Activated B cell treated with CpG ODN at 0.5 μM for 24 hours (primary cell): ENCODE results near the gene CIAO1. TPM values are rescaled to one million over a fixed set of nuclear protein-coding genes. Genes with fewer than 3 reads are reported as not detected.

ENCODE experiments used
- ATAC-seq: fragments of 200-7000 bp; cut with Tn5 transposase; one replicate; pipeline ENCODE4 v1.10.0; 2021; ENCODE audit warnings: low read depth, mild to moderate bottlenecking, moderate library complexity
- CTCF ChIA-PET: fragments of 350-600 bp; sonication (Branson Sonifier 250); formaldehyde crosslinking; loops from one replicate; lab custom pipeline; 2021; ENCODE audit warnings: antibody characterized with exemption; lab: Charles Lee
- POLR2A ChIA-PET: fragments of 350-600 bp; sonication (Branson Sonifier 250); formaldehyde crosslinking; loops from one replicate; lab custom pipeline; 2021; ENCODE audit warnings: antibody characterized with exemption; lab: Charles Lee
- DNase-seq: peaks from one replicate; pipeline ENCODE4 v3.0.0; 2022
- H3K27ac Mint-ChIP-seq: one replicate; pipeline ENCODE4 v1.8.0; 2020; ENCODE audit warnings: mixed read lengths
- H3K27me3 Mint-ChIP-seq: one replicate; pipeline ENCODE4 v1.8.0; 2021; ENCODE audit warnings: mixed read lengths
- H3K36me3 Mint-ChIP-seq: one replicate; pipeline ENCODE4 v1.8.0; 2021; ENCODE audit warnings: low read depth, mixed read lengths
- H3K4me1 Mint-ChIP-seq: one replicate; pipeline ENCODE4 v1.8.0; 2021; ENCODE audit warnings: mixed read lengths
- H3K4me3 Mint-ChIP-seq: one replicate; pipeline ENCODE4 v1.8.0; 2020; ENCODE audit warnings: mild to moderate bottlenecking, mixed read lengths
- H3K9me3 Mint-ChIP-seq: one replicate; pipeline ENCODE4 v1.8.0; 2020; ENCODE audit warnings: mixed read lengths
- intact Hi-C: fragments of 100-400 bp; cut with micrococcal nuclease; formaldehyde crosslinking; loops from one replicate; pipeline ENCODE4 v1.15.1; 2024
- total RNA-seq: library from RNA; stranded (reverse); gene quantifications from 2 replicates; pipeline ENCODE4 v1.2.3, GENCODE V29; 2022
- TF ChIP-seq, protein P1 (sequence below): fragments of 200-600 bp; IDR thresholded peaks from one replicate; pipeline ENCODE4 v1.8.0; 2022; ENCODE audit warnings: antibody characterized with exemption, mild to moderate bottlenecking

Gene CIAO1
- total RNA-seq, 1 donor from 2014 or later, result 71.6 TPM

DNA sequence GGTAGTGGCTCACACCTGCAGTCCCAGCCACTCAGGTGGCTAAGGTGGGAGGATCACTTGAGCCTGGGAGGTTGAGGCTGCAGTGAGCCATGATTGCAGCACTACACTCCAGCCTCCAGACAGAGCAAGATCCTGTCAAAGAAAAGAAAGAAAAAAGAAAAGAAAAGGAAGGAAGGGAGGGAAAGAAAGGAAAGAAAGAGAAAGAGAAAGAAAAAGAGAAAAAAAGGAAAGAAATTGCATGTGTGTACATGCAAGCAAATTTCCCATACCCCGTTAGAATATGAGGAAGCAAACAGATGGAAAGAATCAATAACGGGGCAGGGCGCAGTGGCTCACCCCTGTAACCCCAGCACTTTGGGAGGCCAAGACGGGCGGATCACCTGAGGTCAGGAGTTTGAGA is 18.1 kb upstream of the CIAO1 start:
- POLR2A ChIA-PET, result interaction anchor here (0.9 to 1.3 kb wide), 2 partner anchors 11 to 46 kb away, joined by 3 to 4 read pairs; no protein-coding TSS in a partner anchor

DNA sequence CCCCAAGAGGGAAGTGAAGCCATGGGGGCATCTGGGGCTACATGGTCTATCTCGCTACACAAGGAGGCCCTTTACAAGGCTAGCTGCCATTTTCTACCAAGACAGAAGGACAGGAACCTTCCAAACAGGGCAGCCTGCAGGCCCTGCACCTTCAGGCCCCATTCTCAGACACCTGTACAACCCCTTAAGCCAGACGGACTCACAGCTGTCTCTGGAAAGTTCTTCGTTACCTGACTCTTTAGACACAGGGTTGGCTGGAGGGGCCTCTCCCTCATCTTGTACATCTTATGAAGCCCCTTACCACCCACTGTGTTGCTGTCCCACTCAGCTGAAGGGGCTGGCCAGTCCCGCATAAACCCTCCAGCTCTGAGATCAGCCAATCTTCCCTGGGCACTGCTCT is 17.4 kb upstream of the CIAO1 start:
- no peak for DNase-seq
- H3K27me3 Mint-ChIP-seq, result no peaks in the 10 kb centered on the region
- H3K27ac Mint-ChIP-seq, result peak overlapping the region; percentile 30
- ChIA-PET POLR2A (interaction anchor here (0.9 to 1.3 kb wide), 2 partner anchors 10 to 47 kb away, joined by 3 to 4 read pairs; no protein-coding TSS in a partner anchor), CTCF (no interaction called here)
- peaks cover 39% of the 10 kb centered on the region for H3K36me3 Mint-ChIP-seq
- peaks cover 28% of the 10 kb centered on the region for H3K4me1 Mint-ChIP-seq
- ATAC-seq, result no peak
- H3K9me3 Mint-ChIP-seq, result no peaks in the 10 kb centered on the region
- no peak overlapping the region for H3K4me3 Mint-ChIP-seq
- TF ChIP-seq, protein P1, sequence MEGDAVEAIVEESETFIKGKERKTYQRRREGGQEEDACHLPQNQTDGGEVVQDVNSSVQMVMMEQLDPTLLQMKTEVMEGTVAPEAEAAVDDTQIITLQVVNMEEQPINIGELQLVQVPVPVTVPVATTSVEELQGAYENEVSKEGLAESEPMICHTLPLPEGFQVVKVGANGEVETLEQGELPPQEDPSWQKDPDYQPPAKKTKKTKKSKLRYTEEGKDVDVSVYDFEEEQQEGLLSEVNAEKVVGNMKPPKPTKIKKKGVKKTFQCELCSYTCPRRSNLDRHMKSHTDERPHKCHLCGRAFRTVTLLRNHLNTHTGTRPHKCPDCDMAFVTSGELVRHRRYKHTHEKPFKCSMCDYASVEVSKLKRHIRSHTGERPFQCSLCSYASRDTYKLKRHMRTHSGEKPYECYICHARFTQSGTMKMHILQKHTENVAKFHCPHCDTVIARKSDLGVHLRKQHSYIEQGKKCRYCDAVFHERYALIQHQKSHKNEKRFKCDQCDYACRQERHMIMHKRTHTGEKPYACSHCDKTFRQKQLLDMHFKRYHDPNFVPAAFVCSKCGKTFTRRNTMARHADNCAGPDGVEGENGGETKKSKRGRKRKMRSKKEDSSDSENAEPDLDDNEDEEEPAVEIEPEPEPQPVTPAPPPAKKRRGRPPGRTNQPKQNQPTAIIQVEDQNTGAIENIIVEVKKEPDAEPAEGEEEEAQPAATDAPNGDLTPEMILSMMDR, result no peak
- intact Hi-C loops, result no loop called here

More for the DNA sequence above, 18.1 kb upstream of the CIAO1 start:
- DNase-seq (no peak), ATAC-seq (no peak)
- Mint-ChIP-seq H3K9me3 (no peaks in the 10 kb centered on the region), H3K27me3 (no peaks in the 10 kb centered on the region), H3K4me3 (no peak overlapping the region), H3K27ac (no peak overlapping the region), H3K4me1 (peaks cover 32% of the 10 kb centered on the region), H3K36me3 (peaks cover 32% of the 10 kb centered on the region)
- TF ChIP-seq, protein P1, result no peak
- intact Hi-C loops, result no loop called here
- CTCF ChIA-PET, result no interaction called here

DNA sequence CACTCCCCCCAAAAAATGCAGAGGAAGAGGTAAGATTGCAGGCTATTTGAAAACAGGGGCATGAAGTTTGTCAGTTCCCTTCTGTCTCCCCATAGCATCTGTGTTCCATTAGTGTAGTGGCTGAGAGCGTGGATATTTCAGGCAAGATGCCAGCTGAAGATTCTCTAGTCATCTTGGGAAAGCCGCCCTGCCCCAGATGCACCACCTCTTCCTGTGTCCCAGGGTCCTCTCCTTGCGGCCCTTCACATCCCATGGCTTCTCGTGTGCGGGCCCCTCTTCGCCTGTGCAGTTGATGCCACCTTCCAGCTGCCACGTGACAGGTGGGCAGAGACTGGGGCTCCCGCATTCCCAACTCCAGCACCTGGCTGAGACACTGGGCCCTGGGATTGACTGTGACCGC is 16.4 kb upstream of the CIAO1 start:
- Mint-ChIP-seq H3K27me3 (no peaks in the 10 kb centered on the region), H3K36me3 (peaks cover 49% of the 10 kb centered on the region), H3K9me3 (no peaks in the 10 kb centered on the region), H3K4me1 (peaks cover 27% of the 10 kb centered on the region), H3K27ac (no peak overlapping the region), H3K4me3 (no peak overlapping the region)
- ATAC-seq (no peak), DNase-seq (no peak)
- intact Hi-C loops, result no loop called here
- TF ChIP-seq, protein P1, result no peak
- ChIA-PET POLR2A (no interaction called here), CTCF (no interaction called here)

DNA sequence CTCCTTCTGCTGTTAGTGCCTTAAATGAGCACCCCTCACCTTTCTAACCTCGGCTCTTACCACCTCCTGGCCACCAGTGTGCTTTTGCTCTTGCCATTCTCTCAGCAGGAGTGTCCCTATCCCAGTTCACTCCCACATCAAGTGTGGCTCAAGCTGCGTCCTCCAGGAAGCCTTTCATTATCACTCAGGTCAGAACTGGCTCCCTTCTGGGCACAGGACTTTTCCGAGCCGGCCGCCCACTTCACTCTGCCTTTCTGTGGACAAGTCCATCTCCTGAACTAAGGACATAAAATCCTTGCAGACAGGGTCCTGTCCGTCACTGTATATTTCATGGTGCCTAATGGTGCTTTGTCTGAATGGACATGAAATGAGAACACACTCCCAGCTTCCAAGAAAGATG is 15.8 kb upstream of the CIAO1 start:
- DNase-seq, result no peak
- intact Hi-C loops, result no loop called here
- POLR2A ChIA-PET, result interaction anchor here (1.2 kb wide), 2 partner anchors 8 to 16 kb away, joined by 3 to 5 read pairs; no protein-coding TSS in a partner anchor
- Mint-ChIP-seq H3K36me3 (peaks cover 55% of the 10 kb centered on the region), H3K27me3 (no peaks in the 10 kb centered on the region), H3K27ac (no peak overlapping the region), H3K4me3 (no peak overlapping the region), H3K9me3 (no peaks in the 10 kb centered on the region), H3K4me1 (peaks cover 29% of the 10 kb centered on the region)
- TF ChIP-seq, protein P1, result no peak
- CTCF ChIA-PET, result interaction anchor here (0.7 kb wide), 1 partner anchor 17 kb away, joined by 3 read pairs; no protein-coding TSS in a partner anchor
- no peak for ATAC-seq

DNA sequence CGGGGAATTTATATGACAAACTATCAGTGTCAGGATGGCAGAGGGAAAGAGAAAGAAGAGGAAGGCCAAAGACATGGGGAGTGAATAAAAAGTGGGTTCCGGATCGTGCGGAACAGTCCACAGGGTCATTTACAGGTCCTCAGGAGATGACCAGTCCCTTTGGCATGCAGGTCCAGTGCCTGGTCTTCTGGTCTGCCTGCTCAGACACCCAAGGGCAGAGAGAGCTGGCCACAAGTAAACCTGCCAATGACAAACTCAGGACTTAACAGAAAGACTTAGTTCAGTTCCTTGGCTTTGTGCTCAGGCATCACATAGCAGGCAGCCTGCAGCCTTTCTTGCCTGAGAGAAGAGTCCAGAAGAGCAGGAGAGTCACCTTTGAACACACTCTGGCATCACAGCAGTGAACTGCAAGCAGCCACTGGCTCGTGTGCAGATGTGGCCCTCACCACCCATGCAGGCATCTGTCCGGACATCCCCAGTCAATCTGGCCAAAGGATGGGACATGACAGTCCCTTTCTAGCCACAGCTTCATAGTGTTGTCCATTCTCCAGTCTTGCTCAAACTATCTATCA is 14.2 kb upstream of the CIAO1 start:
- H3K9me3 Mint-ChIP-seq, result no peaks in the 10 kb centered on the region
- no peak for DNase-seq
- ATAC-seq, result no peak
- H3K4me1 Mint-ChIP-seq, result peaks cover 30% of the 10 kb centered on the region
- TF ChIP-seq, protein P1, result no peak
- CTCF ChIA-PET, result no interaction called here
- no peak overlapping the region for H3K4me3 Mint-ChIP-seq
- H3K27ac Mint-ChIP-seq, result no peak overlapping the region
- intact Hi-C loops, result no loop called here
- peaks cover 64% of the 10 kb centered on the region for H3K36me3 Mint-ChIP-seq
- H3K27me3 Mint-ChIP-seq, result no peaks in the 10 kb centered on the region
- POLR2A ChIA-PET, result interaction anchor here (0.6 kb wide), 1 partner anchor 9 kb away, joined by 3 read pairs; no protein-coding TSS in a partner anchor
